HCT116 (cell line): ENCODE results near the gene TRAPPC12.

Experiments used
- JUND ChIP-seq: IDR thresholded peaks from 2 replicates; pipeline ENCODE4 v1.6.1; 2012
- POLR2A ChIP-seq: IDR thresholded peaks from 2 replicates; pipeline ENCODE4 v1.7.0; 2011; ENCODE audit warnings: borderline replicate concordance; ENCODE audit not compliant: insufficient read depth, insufficient read length; ENCODE audit errors: extremely low read depth
- POLR2AphosphoS5 ChIP-seq: IDR thresholded peaks from 2 replicates; pipeline ENCODE4 v1.6.1; 2011; ENCODE audit warnings: mild to moderate bottlenecking, low read depth, low read length, moderate library complexity
- SP1 ChIP-seq: IDR thresholded peaks from 2 replicates; pipeline ENCODE4 v1.6.1; 2012; ENCODE audit warnings: low read depth

DNA sequence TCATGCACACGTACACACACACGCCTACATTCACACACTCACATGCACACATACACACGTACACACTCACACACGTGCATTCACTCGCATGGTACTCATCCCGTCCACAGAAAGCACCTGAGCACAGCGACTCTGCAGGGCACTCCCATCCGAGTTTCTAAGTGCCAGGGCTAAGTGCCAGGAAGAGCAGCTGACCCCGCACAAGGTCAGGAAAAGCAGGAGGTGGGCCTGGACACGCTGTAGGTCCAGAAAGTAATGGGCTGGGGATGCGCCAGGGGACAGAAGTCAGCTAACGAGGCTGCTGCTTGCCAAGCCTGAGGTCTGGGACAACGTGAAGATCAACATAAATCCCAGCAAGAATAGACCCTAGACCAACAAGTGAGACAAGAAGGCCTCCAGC is 124.0 kb downstream of the TRAPPC12 start:
- TF ChIP-seq JUND (no peak), SP1 (no peak), POLR2AphosphoS5 (no peak), POLR2A (no peak)
